Measurements from ENCODE around the gene PLEKHO2.

PLEKHO2 gene

GRCh38 chr15:64858021-64858575, 16.4 kb downstream of the PLEKHO2 start:
- no peak for DNase-seq

- DNase-seq, result no peak
Measured at GRCh38 chr15:64859226-64859625, 17.5 kb downstream of the PLEKHO2 start.

GRCh38 chr15:64861331-64861730, 19.6 kb downstream of the PLEKHO2 start:
- DNase-seq, result no peak

DNA sequence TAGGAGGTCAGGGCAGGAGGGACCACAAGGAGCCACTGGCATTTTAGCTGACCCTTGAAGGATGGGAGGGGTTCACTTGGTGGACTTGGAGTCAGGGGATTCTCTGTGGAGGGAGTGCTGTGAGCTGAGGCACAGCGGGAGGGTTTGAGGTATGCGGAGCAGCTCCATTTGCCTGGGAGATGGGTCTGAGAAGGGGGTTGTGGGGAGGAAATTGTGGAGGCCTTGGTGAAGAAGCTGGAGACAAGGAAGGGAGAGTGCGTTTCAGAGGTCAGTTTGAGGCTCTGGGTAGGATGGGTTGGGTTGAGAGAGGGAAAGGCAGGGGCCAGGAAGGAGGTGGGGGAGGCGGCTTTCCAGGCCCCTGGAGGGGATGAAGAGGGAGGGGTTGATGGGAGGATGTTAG, 20.2 kb downstream of the PLEKHO2 start:
- no peak for DNase-seq

- no peak for DNase-seq
Measured at GRCh38 chr15:64862408-64862807, 20.7 kb downstream of the PLEKHO2 start.

- no peak for DNase-seq
Measured at GRCh38 chr15:64864068-64864467, 22.4 kb downstream of the PLEKHO2 start.

- no peak for DNase-seq
Measured at GRCh38 chr15:64865126-64865997, 23.6 kb downstream of the PLEKHO2 start.

- DNase-seq, result no peak
Measured at GRCh38 chr15:64865998-64866520, 24.3 kb downstream of the PLEKHO2 start.

DNA sequence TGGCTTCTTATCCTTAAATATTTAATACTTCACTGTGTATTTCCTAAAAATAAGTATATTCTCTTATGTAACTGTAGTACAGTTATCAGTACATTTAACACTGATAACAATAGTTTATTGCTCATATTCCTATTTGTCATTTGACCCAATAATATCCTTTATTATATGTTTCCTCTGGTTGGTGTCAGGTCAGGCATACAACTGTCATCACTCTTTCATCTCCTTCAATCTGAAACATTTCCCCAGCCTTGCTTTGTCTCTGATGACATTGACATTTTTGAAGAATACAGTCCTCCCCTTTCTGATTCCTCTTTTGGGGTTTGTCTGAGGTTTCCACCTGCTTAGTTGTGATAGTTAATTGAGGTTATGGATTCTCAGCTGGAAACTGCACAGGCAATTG, 27.8 kb downstream of the PLEKHO2 start:
- DNase-seq, result no peak

GRCh38 chr15:64870353-64870752, 28.6 kb downstream of the PLEKHO2 start:
- DNase-seq, result no peak

DNA sequence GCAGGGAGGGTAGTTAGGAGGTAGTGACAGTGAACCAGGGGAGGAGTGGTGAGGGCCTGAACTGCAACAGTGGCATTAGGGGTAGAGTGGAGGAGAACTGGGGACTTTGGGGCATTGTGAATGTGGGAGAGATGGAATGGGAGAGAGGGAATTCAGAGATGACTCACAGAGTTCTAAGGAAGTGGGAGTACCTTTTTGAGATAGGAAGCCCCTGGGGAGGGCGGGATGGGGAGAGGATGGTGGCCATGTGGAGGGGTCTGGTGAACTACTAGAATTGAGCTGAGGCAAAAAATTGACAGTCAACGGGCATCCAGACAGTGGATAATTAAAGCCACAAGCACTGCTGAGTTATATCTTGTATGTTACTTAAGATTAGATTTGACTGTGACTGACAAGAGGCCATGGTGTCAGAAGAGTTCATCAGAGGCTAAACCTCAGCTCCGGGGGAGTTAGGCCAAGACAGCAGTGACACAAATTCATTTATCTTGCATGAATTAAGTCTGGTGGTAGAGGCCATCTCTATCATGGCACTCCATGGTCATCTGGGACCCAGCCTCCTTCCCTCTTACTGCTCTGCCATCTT, 34.0 kb downstream of the PLEKHO2 start:
- no peak for DNase-seq

GRCh38 chr15:64877435-64877834, 35.7 kb downstream of the PLEKHO2 start:
- no peak for DNase-seq

- no peak for DNase-seq
Measured at GRCh38 chr15:64878705-64879104, 37.0 kb downstream of the PLEKHO2 start.

DNA sequence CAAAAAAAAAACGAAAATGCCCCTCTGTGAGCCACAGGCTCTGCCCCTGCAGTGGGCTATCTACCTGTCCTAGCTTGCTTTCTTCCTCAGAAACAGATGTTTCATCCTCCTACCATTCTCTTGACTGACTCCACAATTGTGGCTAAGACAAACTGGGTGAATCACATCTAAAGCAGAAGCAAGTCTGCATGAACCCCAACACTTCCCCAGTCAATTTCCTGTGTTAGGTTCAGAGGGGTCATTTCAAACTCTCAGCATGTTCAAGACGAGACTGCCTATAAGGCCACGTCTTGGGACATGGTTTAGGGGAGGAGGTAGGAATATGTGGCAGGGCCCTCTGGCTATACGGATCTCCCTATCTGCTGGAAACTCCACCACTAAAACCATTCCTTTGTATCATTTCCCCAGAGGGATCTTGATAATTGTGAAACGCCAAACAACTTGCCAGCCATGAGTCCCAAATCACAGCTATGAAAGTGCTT, 41.4 kb downstream of the PLEKHO2 start:
- DNase-seq, result no peak

DNA sequence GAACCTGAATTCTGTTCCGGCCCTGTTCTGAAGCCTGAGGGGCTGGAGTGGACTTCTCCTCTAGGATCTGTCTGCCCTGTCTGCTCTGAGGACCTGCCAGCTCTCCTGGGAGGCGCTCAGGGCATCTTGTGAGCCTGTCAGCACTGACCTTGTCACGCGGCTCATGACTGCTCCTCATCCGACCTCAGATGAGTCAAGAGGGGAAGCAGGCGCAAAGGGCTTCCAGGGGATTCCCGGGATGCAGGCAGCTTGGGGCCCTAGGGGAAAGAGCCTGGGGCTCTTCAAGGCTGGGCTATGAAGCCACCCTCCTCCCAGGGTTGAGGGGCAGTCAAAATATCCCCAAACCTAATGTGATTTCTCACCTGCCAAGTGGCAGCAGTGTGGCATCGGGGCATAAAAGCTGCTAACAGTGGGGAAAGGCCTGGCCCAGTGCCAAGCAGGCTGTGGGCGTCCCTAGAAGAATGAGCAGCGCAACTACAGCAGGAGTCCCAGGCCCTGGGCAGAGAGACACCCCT, 42.3 kb downstream of the PLEKHO2 start:
- no peak for DNase-seq

- DNase-seq, result no peak
Measured at GRCh38 chr15:64884679-64885078, 43.0 kb downstream of the PLEKHO2 start.

DNA sequence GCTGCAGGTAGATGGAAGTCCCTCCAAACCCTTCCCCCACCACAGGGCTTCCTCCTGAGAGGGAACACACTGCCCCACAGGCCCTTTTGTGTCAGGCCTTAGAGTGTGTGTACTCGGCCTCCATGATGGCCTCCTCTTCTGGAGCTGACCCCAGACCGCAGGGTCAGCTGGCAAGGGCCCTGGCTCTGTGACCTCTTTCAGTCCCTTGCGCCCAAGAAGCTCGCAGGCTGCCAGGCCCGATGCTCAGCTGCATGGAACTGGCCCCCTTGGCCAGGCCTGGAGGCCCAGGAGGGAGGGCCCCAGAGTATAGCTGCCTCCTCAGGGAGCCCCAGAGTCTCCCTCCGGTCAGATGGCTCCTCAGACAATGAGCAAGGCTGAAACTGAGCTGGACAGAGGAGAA, 46.6 kb downstream of the PLEKHO2 start:
- no peak for DNase-seq

DNA sequence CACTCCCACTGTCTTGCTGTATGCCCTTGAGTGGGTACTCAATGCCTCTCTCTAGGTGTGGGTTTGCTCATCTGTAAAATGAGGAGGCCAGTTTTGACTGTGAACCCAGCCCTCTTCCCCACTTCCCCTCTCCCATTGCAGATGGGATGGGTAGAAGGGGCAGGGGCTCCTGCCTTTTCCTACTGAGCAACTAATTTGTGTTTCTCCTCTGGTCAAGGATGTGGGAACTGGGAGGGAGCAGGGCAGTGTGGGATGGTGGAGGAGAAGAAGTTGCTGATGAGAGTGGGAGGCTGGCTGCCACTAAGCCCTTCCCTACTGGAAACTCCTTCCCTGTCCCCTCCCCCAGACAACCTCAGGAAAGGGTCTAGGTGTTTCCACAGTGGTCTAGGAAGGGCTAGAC, 49.8 kb downstream of the PLEKHO2 start:
- DNase-seq, result no peak

GRCh38 chr15:64892847-64893403, 51.2 kb downstream of the PLEKHO2 start:
- no peak for DNase-seq

DNA sequence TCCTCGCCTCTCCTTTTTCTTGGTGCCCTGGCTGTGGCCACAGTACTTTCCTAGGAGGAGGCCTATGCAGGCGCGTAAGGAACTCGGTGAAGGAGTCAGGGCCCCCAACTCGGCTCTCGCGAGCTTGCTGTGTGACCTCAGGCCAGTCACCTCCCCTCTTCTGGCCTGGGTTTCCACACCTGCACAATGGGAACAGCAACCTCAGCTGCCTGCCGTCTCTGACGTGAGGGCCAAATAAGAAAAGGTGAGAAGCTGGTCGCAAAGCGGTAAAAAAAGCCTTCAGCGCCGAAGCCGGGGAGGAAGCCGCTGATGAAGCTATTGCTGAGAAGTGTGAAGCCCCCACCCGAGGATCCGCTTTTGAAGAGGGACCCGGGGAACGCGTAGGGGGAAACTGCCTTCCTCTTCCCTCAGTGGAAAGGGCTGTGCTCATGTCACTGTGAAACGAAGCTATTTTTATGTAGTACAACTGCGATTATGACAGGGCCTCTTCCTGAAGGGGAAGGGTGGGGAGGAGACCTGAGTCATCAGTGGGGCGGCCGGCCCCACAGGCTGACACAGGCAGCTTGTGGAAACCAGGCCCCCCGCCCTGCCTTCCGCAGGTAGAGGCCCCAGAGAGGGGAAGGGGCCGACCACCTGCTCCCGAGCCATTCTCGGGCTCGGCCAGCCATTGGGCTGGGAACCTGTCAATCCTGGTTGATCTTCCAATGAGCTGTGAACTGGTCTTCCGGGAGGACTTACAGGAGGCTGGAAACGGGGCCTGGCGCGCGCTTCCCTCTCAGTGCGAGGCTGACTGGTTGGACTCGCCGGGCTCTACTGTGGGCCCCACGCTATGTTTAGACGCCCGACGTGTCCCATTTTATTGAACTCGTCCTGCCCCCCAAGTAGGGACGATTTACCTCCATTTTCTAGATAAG, 52.0 kb downstream of the PLEKHO2 start:
- no peak for DNase-seq

GRCh38 chr15:64894395-64895056, 52.8 kb downstream of the PLEKHO2 start:
- no peak for DNase-seq

All from NCI-H187 (cell line).